Neural progenitor cell (in vitro differentiated cells): ENCODE results near the gene SLC35B1. TPM values are rescaled to one million over a fixed set of nuclear protein-coding genes. Genes with fewer than 3 reads are reported as not detected.

Experiments used
- DNase-seq: peaks from one replicate; pipeline ENCODE4 v3.0.0-alpha.2; 2016; ENCODE audit warnings: low spot score
- H2AFZ ChIP-seq: fragments of 200-600 bp; sonication (generic); replicated peaks from 2 replicates; pipeline ENCODE4 v1.6.1; 2016; ENCODE audit warnings: antibody characterized with exemption
- H3F3A ChIP-seq: fragments of 200-600 bp; sonication (generic); 2 replicates; pipeline ENCODE4 v1.6.1; 2016; ENCODE audit warnings: antibody characterized with exemption, low read depth
- H3K27ac ChIP-seq: fragments of 200-600 bp; sonication (generic); 2 replicates; pipeline ENCODE4 v1.5.1; 2016; ENCODE audit warnings: mild to moderate bottlenecking
- H3K27me3 ChIP-seq: fragments of 200-600 bp; sonication (generic); 2 replicates; pipeline ENCODE4 v1.6.1; 2016; ENCODE audit warnings: mild to moderate bottlenecking, moderate library complexity
- H3K36me3 ChIP-seq: fragments of 200-600 bp; sonication (generic); 2 replicates; pipeline ENCODE4 v1.5.1; 2016
- H3K4me1 ChIP-seq: fragments of 200-600 bp; sonication (generic); 2 replicates; pipeline ENCODE4 v1.6.1; 2016; ENCODE audit warnings: mixed run types
- H3K4me2 ChIP-seq: fragments of 200-600 bp; sonication (generic); 2 replicates; pipeline ENCODE4 v1.6.1; 2016
- H3K4me3 ChIP-seq: fragments of 200-600 bp; sonication (generic); 2 replicates; pipeline ENCODE4 v1.5.1; 2016
- H3K79me2 ChIP-seq: fragments of 200-600 bp; sonication (generic); 2 replicates; pipeline ENCODE4 v1.6.1; 2016; ENCODE audit warnings: low read depth
- H3K9ac ChIP-seq: fragments of 200-600 bp; sonication (generic); 2 replicates; pipeline ENCODE4 v1.6.1; 2016
- H3K9me3 ChIP-seq: fragments of 200-600 bp; sonication (generic); 2 replicates; pipeline ENCODE4 v1.5.1; 2016; ENCODE audit warnings: low read depth
- H4K20me1 ChIP-seq: fragments of 200-600 bp; sonication (generic); 2 replicates; pipeline ENCODE4 v1.6.1; 2016; ENCODE audit warnings: low read depth
- H3K27ac Mint-ChIP-seq: 3 replicates; pipeline ENCODE4 v1.8.0; 2021; ENCODE audit warnings: mixed read lengths
- H3K27me3 Mint-ChIP-seq: 2 replicates; pipeline ENCODE4 v1.8.0; 2022; ENCODE audit warnings: low read depth, mild to moderate bottlenecking, inconsistent platforms, moderate library complexity, mixed read lengths; ENCODE audit not compliant: insufficient read depth
- H3K36me3 Mint-ChIP-seq: 3 replicates; pipeline ENCODE4 v1.8.0; 2021; ENCODE audit warnings: mixed read lengths
- H3K4me1 Mint-ChIP-seq: 3 replicates; pipeline ENCODE4 v1.8.0; 2021; ENCODE audit warnings: mixed read lengths
- H3K4me3 Mint-ChIP-seq: 3 replicates; pipeline ENCODE4 v1.8.0; 2021; ENCODE audit warnings: mild to moderate bottlenecking, moderate library complexity, mixed read lengths
- H3K9me3 Mint-ChIP-seq: 3 replicates; pipeline ENCODE4 v1.8.0; 2020; ENCODE audit warnings: mixed read lengths
- CTCF ChIP-seq: fragments of 200-600 bp; sonication (generic); IDR thresholded peaks from 2 replicates; pipeline ENCODE4 v1.5.1; 2017; ENCODE audit warnings: antibody characterized with exemption, mild to moderate bottlenecking
- EZH2 ChIP-seq: fragments of 200-600 bp; sonication (generic); IDR thresholded peaks from 2 replicates; pipeline ENCODE4 v1.6.1; 2017; ENCODE audit warnings: antibody characterized with exemption, mild to moderate bottlenecking, moderate library complexity
- EZH2phosphoT487 ChIP-seq: fragments of 200-600 bp; sonication (generic); IDR thresholded peaks from 2 replicates; pipeline ENCODE4 v1.6.1; 2017; ENCODE audit warnings: antibody characterized with exemption
- total RNA-seq: library from RNA; depleted of rRNA; stranded (reverse); fragments of >200 nt; gene quantifications from 2 replicates; pipeline ENCODE4 v1.2.3, GENCODE V29; 2015; ENCODE audit warnings: low replicate concordance

SLC35B1 gene
- total RNA-seq, 1 donor from 2014 or later: 52.7 TPM

GRCh38 chr17:49717371-49717861 lies 9.7 kb upstream of the SLC35B1 start:
- H3K4me2 ChIP-seq: no peak overlapping the region
- no peak overlapping the region for H3K9ac ChIP-seq
- no peaks in the 10 kb centered on the region for H4K20me1 ChIP-seq
- DNase-seq: no peak
- Mint-ChIP-seq H3K36me3 (peaks cover 6% of the 10 kb centered on the region), H3K9me3 (no peaks in the 10 kb centered on the region), H3K27ac (no peak overlapping the region), H3K4me3 (no peak overlapping the region), H3K27me3 (no peaks in the 10 kb centered on the region), H3K4me1 (no peaks in the 10 kb centered on the region)
- peaks cover 5% of the 10 kb centered on the region for H3F3A ChIP-seq
- H3K4me3 ChIP-seq: no peak overlapping the region
- no peak overlapping the region for H2AFZ ChIP-seq
- H3K4me1 ChIP-seq: peaks cover under 1% of the 10 kb centered on the region
- no peaks in the 10 kb centered on the region for H3K27me3 ChIP-seq
- no peaks in the 10 kb centered on the region for H3K9me3 ChIP-seq
- no peaks in the 10 kb centered on the region for H3K36me3 ChIP-seq
- no peak for TF ChIP-seq CTCF
- TF ChIP-seq EZH2phosphoT487: no peak
- no peak for TF ChIP-seq EZH2
- no peaks in the 10 kb centered on the region for H3K79me2 ChIP-seq
- no peak overlapping the region for H3K27ac ChIP-seq

GRCh38 chr17:49716668-49717364 lies 9.1 kb upstream of the SLC35B1 start:
- no peaks in the 10 kb centered on the region for H3K4me1 Mint-ChIP-seq
- H3K79me2 ChIP-seq: no peaks in the 10 kb centered on the region
- no peaks in the 10 kb centered on the region for H3K27me3 ChIP-seq
- no peaks in the 10 kb centered on the region for H3K9me3 Mint-ChIP-seq
- no peak overlapping the region for H3K4me2 ChIP-seq
- no peaks in the 10 kb centered on the region for H4K20me1 ChIP-seq
- H3K27ac Mint-ChIP-seq: no peak overlapping the region
- H3K36me3 ChIP-seq: no peaks in the 10 kb centered on the region
- H3K9ac ChIP-seq: no peak overlapping the region
- H3K4me3 Mint-ChIP-seq: no peak overlapping the region
- peaks cover 6% of the 10 kb centered on the region for H3K36me3 Mint-ChIP-seq
- no peaks in the 10 kb centered on the region for H3K27me3 Mint-ChIP-seq
- H2AFZ ChIP-seq: no peak overlapping the region
- no peak overlapping the region for H3K4me3 ChIP-seq
- no peak overlapping the region for H3K27ac ChIP-seq
- no peaks in the 10 kb centered on the region for H3K9me3 ChIP-seq
- no peaks in the 10 kb centered on the region for H3K4me1 ChIP-seq
- no peaks in the 10 kb centered on the region for H3F3A ChIP-seq
- no peak for DNase-seq
- TF ChIP-seq CTCF: no peak
- no peak for TF ChIP-seq EZH2
- TF ChIP-seq EZH2phosphoT487: no peak

GRCh38 chr17:49715717-49716279 lies 8.0 kb upstream of the SLC35B1 start:
- Mint-ChIP-seq H3K4me3 (no peak overlapping the region), H3K9me3 (no peaks in the 10 kb centered on the region), H3K27me3 (no peaks in the 10 kb centered on the region), H3K27ac (no peak overlapping the region), H3K36me3 (peaks cover 6% of the 10 kb centered on the region), H3K4me1 (no peaks in the 10 kb centered on the region)
- Histone ChIP-seq H3F3A (no peaks in the 10 kb centered on the region), H3K27ac (no peak overlapping the region), H3K4me3 (no peak overlapping the region), H3K9ac (no peak overlapping the region), H3K79me2 (no peaks in the 10 kb centered on the region), H3K4me2 (no peak overlapping the region), H3K9me3 (no peaks in the 10 kb centered on the region), H2AFZ (no peak overlapping the region), H3K4me1 (no peaks in the 10 kb centered on the region), H4K20me1 (no peaks in the 10 kb centered on the region), H3K36me3 (no peaks in the 10 kb centered on the region), H3K27me3 (no peaks in the 10 kb centered on the region)
- no peak for DNase-seq
- TF ChIP-seq EZH2 (no peak), EZH2phosphoT487 (no peak), CTCF (no peak)
